ENCODE measurements around the gene CYTH4. TPM values are rescaled to one million over a fixed set of nuclear protein-coding genes. Genes with fewer than 3 reads are reported as not detected.

The CYTH4 gene
- polyA plus RNA-seq, 1 donor (not counting 4 experiments of a cell fraction or from before 2014, with no cell fraction given) = 0.05 TPM

DNA sequence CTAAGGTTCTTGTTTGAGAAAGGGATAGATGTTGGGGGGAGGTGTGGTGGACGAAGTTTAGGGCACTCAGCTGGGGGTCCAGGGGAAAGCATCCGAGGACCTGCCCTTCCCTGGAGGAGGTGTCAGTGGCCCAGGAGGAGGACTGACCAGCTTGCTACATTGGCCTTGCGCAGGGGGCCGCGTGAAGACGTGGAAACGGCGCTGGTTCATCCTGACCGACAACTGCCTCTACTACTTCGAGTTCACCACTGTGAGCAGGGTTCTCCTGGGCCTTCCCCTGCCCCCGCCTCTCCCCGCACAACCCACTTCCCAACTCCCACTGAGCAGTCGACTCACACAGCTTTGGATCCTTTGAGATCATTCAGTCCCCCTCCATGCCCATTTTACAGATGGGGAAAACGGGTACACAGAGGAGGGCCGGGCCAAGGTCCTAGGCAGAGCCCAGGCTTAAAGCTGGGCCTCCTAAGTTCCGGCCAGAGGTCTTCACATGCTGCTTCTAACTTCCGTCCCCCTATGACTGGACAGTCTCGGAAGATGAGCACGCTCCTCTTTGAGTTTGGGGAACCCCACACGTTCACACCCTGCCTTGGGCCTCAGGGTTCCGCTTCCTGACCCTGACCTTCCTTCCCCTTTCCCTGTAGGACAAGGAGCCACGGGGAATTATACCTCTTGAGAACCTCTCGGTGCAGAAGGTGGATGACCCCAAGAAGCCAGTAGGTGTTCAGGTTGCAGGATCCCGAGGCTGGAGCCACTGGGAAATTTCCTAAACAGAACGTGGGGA lies 28.7 kb downstream of the CYTH4 start:
- no peaks in the 10 kb centered on the region for H3K27me3 ChIP-seq (ENCODE audit: control insufficient read depth, extremely low read depth, insufficient read depth, low read length)
- dilution Hi-C loops (cut with MboI; ENCODE audit: extremely low pct_ligation_motif_present, low sequenced_read_pairs) = no loop called here
- TF ChIP-seq, protein P1, sequence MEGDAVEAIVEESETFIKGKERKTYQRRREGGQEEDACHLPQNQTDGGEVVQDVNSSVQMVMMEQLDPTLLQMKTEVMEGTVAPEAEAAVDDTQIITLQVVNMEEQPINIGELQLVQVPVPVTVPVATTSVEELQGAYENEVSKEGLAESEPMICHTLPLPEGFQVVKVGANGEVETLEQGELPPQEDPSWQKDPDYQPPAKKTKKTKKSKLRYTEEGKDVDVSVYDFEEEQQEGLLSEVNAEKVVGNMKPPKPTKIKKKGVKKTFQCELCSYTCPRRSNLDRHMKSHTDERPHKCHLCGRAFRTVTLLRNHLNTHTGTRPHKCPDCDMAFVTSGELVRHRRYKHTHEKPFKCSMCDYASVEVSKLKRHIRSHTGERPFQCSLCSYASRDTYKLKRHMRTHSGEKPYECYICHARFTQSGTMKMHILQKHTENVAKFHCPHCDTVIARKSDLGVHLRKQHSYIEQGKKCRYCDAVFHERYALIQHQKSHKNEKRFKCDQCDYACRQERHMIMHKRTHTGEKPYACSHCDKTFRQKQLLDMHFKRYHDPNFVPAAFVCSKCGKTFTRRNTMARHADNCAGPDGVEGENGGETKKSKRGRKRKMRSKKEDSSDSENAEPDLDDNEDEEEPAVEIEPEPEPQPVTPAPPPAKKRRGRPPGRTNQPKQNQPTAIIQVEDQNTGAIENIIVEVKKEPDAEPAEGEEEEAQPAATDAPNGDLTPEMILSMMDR (optimal IDR thresholded peaks at IDR 0.05 in 1 of 3, IDR thresholded peaks at IDR 0.05 in 1 of 3, conservative IDR thresholded peaks at IDR 0.05 in 1 of 3; ENCODE audit: extremely low read depth in 1 of 3, insufficient read depth in 2 of 3, low read length in 3 of 3) = no peak
- no peak for TF ChIP-seq EZH2 (IDR thresholded peaks at IDR 0.05; ENCODE audit: low read length)
- no peak overlapping the region for H2AFZ ChIP-seq (ENCODE audit: control insufficient read depth, low read length)
- DNase-seq (ENCODE audit: low read depth, low spot score) (no peak), FAIRE-seq (no peak)
- H3K4me1 ChIP-seq (ENCODE audit: control insufficient read depth, extremely low read depth, insufficient read depth, low read length) = peaks cover 43% of the 10 kb centered on the region
- H3K9me1 ChIP-seq (ENCODE audit: control insufficient read depth, extremely low read depth, insufficient read depth, low read length) = no peaks in the 10 kb centered on the region
- H3K36me3 ChIP-seq (ENCODE audit: control insufficient read depth in 2 of 2, extremely low read depth in 1 of 2, insufficient read depth in 2 of 2, low read length in 2 of 2) = no peaks in the 10 kb centered on the region
- H3K4me2 ChIP-seq (ENCODE audit: control insufficient read depth, extremely low read depth, insufficient read depth, low read depth, low read length) = no peak overlapping the region
- H3K9ac ChIP-seq (ENCODE audit: control insufficient read depth, extremely low read depth, insufficient read depth, low read length) = no peak overlapping the region
- no peak overlapping the region for H3K4me3 ChIP-seq (ENCODE audit: control insufficient read depth in 2 of 3, extremely low read depth in 1 of 3, insufficient read depth in 2 of 3, low read depth in 1 of 3, low read length in 3 of 3)
- no peaks in the 10 kb centered on the region for H3K79me2 ChIP-seq (ENCODE audit: control insufficient read depth, insufficient read depth, low read length)
- H3K27ac ChIP-seq (ENCODE audit: control insufficient read depth, insufficient read depth, low read length) = no peak overlapping the region
- no peaks in the 10 kb centered on the region for H4K20me1 ChIP-seq (ENCODE audit: control insufficient read depth, extremely low read depth, insufficient read depth, low read length)
- H3K9me3 ChIP-seq (ENCODE audit: control insufficient read depth, low read depth, low read length) = no peaks in the 10 kb centered on the region

DNA sequence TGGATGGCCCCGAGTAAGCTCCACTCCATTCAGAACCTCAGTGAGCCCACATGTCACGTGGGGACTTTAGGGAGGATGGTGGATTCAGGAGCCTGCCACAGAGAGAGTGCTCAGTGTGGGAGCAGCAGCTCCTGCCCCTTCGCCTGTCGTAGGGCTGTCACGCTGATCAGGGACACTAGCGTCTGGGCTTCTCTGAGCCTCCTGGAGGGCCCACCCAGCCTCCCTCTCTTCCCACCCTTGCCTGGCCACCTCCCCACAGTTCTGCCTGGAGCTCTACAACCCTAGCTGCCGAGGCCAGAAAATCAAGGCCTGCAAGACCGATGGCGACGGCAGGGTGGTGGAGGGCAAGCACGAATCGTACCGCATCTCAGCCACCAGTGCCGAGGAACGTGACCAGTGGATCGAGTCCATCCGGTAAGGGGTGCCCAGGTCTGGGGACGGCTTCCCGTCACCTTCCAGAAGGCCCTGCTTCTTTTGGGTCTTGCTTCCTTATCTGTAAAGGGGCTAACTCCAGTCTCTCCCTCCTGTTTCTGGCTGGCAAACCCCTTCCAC lies 29.5 kb downstream of the CYTH4 start:
- Histone ChIP-seq H3K4me3 (ENCODE audit: control insufficient read depth in 2 of 3, extremely low read depth in 1 of 3, insufficient read depth in 2 of 3, low read depth in 1 of 3, low read length in 3 of 3) (no peak overlapping the region), H3K9me3 (ENCODE audit: control insufficient read depth, low read depth, low read length) (no peaks in the 10 kb centered on the region), H3K36me3 (ENCODE audit: control insufficient read depth in 2 of 2, extremely low read depth in 1 of 2, insufficient read depth in 2 of 2, low read length in 2 of 2) (no peaks in the 10 kb centered on the region), H3K27ac (ENCODE audit: control insufficient read depth, insufficient read depth, low read length) (no peak overlapping the region), H3K9ac (ENCODE audit: control insufficient read depth, extremely low read depth, insufficient read depth, low read length) (no peak overlapping the region), H3K9me1 (ENCODE audit: control insufficient read depth, extremely low read depth, insufficient read depth, low read length) (no peaks in the 10 kb centered on the region), H3K4me1 (ENCODE audit: control insufficient read depth, extremely low read depth, insufficient read depth, low read length) (peaks cover 35% of the 10 kb centered on the region), H3K79me2 (ENCODE audit: control insufficient read depth, insufficient read depth, low read length) (no peaks in the 10 kb centered on the region), H4K20me1 (ENCODE audit: control insufficient read depth, extremely low read depth, insufficient read depth, low read length) (no peaks in the 10 kb centered on the region), H3K4me2 (ENCODE audit: control insufficient read depth, extremely low read depth, insufficient read depth, low read depth, low read length) (no peak overlapping the region), H2AFZ (ENCODE audit: control insufficient read depth, low read length) (no peak overlapping the region), H3K27me3 (ENCODE audit: control insufficient read depth, extremely low read depth, insufficient read depth, low read length) (no peaks in the 10 kb centered on the region)
- no peak for FAIRE-seq
- dilution Hi-C loops (cut with MboI; ENCODE audit: extremely low pct_ligation_motif_present, low sequenced_read_pairs) = no loop called here
- no peak for TF ChIP-seq EZH2 (IDR thresholded peaks at IDR 0.05; ENCODE audit: low read length)
- DNase-seq (ENCODE audit: low read depth, low spot score) = no peak
